ENCODE data around the gene GALNT17.

- TF ChIP-seq EGR1 (IDR thresholded peaks at IDR 0.05): no peak
- no peak for TF ChIP-seq TAF1 (IDR thresholded peaks at IDR 0.05; ENCODE audit: low read depth)
- TF ChIP-seq REST (IDR thresholded peaks at IDR 0.05; ENCODE audit: low read depth): no peak
- no peak for TF ChIP-seq RAD21 (IDR thresholded peaks at IDR 0.05; ENCODE audit: low read depth)
These were observed 3.2 kb downstream of the GALNT17 start for GRCh38 chr7:71135116-71135515.
